HG03442 (cell line): ENCODE data around the gene MPZL3.

Experiments
- ATAC-seq: cut with Tn5 transposase; IDR thresholded peaks from one replicate; pipeline ENCODE4 v1.9.1; 2021; ENCODE audit warnings: mild to moderate bottlenecking, moderate library complexity; ENCODE audit not compliant: unreplicated experiment

Gene MPZL3

GRCh38 chr11:118264569-118265465 lies 12.7 kb upstream of the MPZL3 start:
- no peak for ATAC-seq

DNA sequence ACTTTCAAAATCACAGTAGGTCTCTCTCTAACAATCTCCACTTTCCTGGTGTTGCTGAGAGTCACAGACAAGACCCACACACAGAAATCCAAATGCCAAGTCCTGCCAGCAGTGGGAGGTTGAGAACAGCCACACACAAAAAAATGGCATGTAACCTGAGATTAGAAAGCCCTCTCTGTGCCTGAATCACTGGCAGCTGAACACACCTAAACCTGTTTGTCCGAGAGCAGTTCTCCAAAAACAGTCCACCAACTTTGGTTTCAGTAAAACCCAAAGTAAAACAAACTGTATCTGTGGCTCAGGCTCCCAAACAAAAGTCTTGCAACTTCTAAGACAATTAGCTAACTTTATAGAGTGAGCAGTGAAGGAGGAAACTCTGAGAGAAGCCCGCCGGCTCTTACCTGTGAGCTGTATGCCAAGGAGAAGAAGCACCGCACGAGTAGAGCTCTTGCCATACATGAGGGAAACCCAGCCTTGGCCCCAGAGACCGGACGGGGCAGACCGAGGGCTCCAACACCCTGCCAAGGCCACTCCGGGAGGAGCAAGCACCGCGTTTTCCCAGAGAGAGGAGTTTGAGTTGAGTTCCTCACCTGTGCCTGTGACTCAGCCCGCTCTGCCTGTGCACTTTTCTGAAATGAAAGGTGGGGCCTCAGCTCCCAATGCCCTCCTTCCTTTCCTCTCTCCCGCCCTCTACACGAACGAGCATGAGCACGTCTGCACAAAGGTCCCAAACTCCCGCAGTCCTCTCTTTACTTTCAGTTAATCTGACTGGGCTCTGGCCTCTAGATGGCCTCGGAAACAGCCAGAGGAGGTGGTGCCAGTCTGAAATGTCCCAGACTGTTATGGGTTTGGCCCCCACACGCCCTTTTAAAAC lies 11.8 kb upstream of the MPZL3 start, which contains the start of gene MPZL2:
TSS of gene MPZL2 (minus strand) at position 603 of the 874 bp plus-strand sequence. CDS start at position 459, 144 bp downstream.
- no peak for ATAC-seq

DNA sequence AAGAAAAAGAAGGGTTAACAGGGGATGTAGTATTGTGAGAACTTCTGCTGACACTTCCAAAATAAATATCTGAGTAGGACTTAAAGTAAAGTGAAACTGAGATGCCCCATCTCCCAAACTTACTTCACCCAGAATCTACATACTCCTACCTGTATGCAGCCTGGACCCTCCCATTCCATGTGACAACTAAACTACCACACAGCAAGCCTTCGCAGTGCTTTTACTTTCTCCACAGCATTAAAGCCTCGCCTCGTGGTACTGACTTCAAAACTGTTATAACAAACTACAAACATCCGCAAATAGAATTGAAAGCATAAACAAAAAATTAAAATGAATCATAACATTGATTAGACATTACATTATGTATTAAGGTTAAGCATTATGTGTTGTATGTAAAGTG lies 10.9 kb upstream of the MPZL3 start:
- ATAC-seq, result no peak

DNA sequence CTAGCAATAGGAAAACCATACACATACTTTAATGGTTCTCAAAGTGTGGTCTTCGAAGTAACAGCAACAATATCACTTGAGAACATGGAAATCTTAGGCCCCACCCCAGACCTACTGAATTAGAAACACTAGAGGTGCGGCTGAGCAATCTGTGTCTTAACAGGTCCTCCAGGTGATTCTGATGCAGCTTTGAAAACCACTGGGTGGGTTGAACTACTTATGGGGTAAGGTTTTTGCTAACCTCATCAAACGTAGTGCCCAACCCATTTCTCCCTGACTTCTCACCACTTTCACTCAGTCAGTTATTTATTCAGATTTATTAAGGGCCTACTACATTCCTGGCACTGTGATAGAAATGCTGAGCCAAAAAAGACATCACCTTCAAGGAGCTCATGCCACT lies 8.2 kb upstream of the MPZL3 start:
- ATAC-seq, result no peak

DNA sequence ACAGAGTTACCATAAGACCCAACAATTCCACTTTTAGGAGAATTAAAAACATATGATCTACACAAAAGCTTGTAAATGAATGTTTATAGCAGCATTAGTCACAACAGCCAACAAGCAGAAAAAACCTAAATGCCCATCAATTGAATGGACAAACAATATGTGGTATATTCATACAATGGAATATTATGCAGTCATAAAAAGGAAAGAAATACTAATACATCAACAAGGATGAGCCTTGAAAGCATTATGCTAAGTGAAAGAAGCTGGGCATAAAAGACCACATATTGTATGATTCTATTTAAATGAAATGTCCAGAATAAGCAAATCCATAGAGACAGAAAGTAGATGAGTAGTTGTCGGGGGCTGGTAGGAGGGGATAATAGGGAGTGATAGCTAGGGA lies 7.0 kb upstream of the MPZL3 start:
- ATAC-seq, result no peak

- ATAC-seq, result no peak
Measured at GRCh38 chr11:118258410-118258809, 6.2 kb upstream of the MPZL3 start.

DNA sequence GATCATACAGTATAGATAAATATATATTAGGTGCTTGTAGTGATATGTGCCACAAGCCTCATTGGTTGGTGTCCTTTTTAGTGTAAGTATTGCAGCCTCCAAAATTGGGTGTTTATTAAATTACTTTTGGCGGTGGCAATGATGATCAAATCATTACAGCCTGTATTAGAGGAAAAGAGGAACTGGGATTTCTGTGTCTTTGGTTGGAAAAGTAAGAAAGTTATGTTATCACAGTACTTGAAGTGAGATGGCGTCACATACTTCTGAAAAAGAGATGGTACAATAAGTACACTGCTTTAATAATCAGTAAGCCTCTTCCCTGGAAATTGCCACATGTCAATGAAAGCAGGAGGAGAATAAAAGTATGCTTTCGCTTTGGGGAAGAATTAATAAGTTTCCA lies 523 bp upstream of the MPZL3 start:
- no peak for ATAC-seq

DNA sequence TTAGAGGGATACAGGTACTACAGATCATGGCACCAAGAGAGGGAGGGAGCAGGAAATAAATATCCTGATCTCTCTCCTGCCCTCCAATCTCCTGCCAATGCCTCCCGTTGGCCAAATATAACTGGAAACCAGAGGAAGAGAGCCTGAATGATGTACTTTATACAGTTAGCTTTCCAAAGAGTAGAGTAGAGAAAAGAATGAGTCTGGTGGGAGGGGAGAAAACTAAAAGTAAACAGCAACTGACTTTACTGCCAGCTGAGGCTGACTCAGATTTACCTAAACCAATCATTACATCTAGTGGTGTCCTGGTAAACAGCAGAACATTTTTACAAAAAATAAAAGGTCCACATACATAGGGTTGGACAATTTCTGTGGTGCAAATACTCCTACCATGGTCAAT lies 5.1 kb downstream of the MPZL3 start:
- ATAC-seq, result no peak

GRCh38 chr11:118245936-118246562 lies 6.1 kb downstream of the MPZL3 start:
- no peak for ATAC-seq

GRCh38 chr11:118243993-118244762 lies 8.0 kb downstream of the MPZL3 start:
- ATAC-seq, result no peak

GRCh38 chr11:118243161-118243560 lies 9.0 kb downstream of the MPZL3 start:
- no peak for ATAC-seq

DNA sequence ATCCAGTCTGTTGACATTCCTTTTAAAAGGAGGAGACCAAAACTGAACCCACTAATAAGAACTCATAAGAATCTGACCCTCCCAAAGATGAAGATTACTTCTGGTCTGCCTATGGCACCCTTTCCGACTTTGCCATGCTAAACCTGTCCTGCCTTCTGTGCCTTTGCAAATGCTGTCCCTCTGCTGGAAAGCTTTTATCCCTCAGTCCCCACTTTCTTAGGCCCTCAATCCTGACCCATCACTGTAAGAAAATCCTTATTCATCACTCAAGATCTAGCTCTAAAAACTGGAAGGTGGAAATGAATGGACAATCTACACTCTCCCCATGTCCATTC lies 10.4 kb downstream of the MPZL3 start:
- peak; percentile 14 for ATAC-seq

GRCh38 chr11:118240999-118241763 lies 11.0 kb downstream of the MPZL3 start:
- peak; percentile 86 for ATAC-seq

GRCh38 chr11:118239509-118240205 lies 12.5 kb downstream of the MPZL3 start:
- no peak for ATAC-seq

DNA sequence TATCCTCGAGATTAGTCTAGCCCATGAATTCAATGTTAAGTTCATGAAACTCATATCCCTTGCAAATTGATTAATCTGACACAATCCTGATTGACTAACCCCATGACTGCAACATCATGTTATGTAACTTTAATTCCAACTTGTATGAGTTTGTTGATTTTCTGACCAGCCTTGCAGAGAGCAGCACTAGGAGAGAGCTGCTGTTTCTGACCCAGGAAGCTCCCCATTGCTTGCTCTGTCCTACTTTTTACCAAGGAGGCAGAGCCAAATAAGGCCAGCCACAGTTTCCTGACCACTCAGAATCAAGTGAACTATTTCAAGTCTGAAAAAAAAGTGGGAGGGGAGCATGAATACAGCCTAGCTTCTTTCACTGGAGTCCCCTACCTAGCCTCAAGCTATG lies 13.2 kb downstream of the MPZL3 start:
- no peak for ATAC-seq

- no peak for ATAC-seq
Measured at GRCh38 chr11:118238421-118238820, 13.7 kb downstream of the MPZL3 start.

- ATAC-seq, result no peak
Measured at GRCh38 chr11:118236170-118236569, 16.0 kb downstream of the MPZL3 start.

- no peak for ATAC-seq
Measured at GRCh38 chr11:118234833-118235232, 17.3 kb downstream of the MPZL3 start.

- ATAC-seq, result no peak
Measured at GRCh38 chr11:118233850-118234249, 18.3 kb downstream of the MPZL3 start.
